NCI-H2196 (cell line): Measurements from ENCODE around the gene TP53.
"Not testable (repeated sequence)": the region's sequence is repeated elsewhere in the genome, so short reads cannot be mapped to it uniquely, and the experiment has no call there.

Experiments
- DNase-seq: peaks from one replicate; lab custom pipeline; 2025; ENCODE audit not compliant: unreplicated experiment; lab: John Stamatoyannopoulos, UW

Gene TP53

DNA sequence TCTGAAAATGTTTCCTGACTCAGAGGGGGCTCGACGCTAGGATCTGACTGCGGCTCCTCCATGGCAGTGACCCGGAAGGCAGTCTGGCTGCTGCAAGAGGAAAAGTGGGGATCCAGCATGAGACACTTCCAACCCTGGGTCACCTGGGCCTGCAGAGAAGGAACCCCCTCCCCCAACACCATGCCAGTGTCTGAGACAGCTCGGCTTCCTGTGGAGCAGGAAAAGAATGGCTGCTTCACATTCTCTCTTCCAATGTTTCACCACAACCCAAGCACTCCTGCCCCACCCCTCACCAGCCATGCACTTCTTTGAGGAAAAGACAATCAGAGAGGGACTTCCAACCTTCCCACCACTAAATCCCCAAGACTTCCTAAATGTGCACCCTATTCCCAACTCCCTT is 10.8 kb downstream of the TP53 start:
- DNase-seq: no peak

DNA sequence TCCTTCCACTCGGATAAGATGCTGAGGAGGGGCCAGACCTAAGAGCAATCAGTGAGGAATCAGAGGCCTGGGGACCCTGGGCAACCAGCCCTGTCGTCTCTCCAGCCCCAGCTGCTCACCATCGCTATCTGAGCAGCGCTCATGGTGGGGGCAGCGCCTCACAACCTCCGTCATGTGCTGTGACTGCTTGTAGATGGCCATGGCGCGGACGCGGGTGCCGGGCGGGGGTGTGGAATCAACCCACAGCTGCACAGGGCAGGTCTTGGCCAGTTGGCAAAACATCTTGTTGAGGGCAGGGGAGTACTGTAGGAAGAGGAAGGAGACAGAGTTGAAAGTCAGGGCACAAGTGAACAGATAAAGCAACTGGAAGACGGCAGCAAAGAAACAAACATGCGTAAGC is 12.4 kb downstream of the TP53 start:
- DNase-seq: no peak

DNA sequence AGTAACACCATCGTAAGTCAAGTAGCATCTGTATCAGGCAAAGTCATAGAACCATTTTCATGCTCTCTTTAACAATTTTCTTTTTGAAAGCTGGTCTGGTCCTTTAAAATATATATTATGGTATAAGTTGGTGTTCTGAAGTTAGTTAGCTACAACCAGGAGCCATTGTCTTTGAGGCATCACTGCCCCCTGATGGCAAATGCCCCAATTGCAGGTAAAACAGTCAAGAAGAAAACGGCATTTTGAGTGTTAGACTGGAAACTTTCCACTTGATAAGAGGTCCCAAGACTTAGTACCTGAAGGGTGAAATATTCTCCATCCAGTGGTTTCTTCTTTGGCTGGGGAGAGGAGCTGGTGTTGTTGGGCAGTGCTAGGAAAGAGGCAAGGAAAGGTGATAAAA is 14.1 kb downstream of the TP53 start:
- no peak for DNase-seq

DNA sequence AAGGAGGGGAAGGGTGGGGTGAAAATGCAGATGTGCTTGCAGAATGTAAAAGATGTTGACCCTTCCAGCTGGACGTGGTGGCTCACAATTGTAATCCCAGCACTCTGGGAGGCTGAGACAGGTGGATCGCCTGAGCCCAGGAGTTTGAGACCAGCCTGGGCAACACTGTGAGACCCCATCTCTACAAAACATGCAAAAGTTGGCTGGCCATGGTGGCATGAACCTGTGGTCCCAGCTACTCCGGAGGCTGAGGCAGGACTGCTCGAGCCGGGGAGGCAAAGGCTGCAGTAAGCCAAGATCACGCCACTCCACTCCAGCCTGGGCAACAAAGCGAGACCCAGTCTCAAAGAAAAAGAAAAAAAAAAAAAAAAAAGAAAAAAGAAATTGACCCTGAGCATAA is 18.8 kb downstream of the TP53 start:
- DNase-seq: no peak

DNA sequence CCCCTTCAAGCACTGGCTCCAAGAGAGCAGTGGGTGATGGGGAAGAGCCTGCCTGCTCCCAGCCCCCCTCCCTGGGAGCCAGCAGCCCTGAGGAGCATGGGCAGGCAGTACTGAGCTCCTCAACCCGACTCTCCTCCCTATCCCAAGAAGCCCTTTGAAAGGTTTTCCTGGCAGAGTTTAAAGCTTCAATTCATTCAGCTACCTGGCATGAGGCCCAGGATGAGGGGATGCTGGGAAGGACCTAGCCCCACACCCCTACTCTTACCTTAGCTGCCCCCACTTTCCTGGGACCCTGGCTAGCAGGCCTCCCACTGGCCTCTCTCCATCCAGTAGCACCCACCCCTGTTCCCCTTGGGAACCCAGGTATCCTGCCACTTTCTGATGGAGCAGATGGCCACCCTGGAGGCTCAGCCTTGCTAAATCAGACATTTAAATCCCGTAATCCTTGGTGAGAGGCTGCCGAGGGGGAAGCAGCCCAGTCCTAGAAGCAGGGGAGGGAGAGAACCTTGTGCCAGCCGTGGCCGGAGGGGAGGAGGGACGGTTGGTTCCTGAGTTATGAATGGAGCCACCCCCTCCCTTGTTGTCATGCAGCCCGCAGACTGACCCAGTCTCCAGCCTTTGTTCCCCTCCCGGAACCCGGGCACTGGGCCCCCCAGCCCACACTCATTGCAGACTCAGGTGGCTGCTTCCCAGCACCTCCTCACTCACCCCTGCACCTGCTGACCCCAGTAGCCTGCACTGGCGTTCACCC is 19.5 kb downstream of the TP53 start:
- no peak for DNase-seq

DNA sequence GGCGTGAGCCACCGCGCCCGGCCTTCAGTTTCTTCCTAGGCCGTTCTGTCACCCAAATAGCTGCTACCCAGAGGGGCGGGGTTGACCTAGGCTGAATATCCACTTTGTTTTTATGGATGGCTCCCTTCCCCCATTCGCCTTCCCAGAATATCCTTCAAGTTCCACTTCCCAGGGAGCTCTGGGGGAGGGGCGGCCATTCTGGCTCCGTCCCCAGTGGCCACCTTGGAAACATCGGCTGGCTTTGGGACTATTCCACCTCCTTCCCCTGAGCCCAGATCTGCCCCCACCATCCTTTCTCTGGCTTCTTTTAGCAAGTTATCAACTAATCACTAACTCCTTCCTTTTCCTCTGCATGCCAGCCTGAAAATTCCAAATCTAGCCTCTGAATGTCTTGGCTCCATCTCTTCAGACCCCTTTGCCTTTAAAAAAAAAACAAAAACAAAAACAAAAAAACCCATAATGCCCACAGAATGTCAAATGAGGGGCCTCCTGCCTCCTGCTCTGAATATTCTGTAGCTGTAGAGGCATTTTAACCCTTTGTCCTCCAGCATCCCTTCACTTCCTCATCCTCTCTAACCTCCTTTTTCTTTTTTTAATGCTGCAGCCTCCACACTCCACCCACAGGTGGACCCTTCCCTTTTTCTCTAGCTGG is 30.2 kb downstream of the TP53 start:
- no peak for DNase-seq

DNA sequence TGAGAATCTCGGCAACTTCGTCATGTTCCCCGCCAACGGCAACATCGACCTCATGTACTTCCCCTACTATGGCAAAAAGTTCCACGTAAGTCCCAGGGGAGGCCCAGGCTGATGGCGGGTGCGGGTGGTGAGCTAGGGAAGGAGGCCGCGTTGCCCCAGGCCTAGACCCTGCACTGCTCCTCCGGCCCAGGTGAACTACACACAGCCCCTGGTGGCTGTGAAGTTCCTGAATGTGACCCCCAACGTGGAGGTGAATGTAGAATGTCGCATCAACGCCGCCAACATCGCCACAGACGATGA is 31.8 kb downstream of the TP53 start:
- no peak for DNase-seq

DNA sequence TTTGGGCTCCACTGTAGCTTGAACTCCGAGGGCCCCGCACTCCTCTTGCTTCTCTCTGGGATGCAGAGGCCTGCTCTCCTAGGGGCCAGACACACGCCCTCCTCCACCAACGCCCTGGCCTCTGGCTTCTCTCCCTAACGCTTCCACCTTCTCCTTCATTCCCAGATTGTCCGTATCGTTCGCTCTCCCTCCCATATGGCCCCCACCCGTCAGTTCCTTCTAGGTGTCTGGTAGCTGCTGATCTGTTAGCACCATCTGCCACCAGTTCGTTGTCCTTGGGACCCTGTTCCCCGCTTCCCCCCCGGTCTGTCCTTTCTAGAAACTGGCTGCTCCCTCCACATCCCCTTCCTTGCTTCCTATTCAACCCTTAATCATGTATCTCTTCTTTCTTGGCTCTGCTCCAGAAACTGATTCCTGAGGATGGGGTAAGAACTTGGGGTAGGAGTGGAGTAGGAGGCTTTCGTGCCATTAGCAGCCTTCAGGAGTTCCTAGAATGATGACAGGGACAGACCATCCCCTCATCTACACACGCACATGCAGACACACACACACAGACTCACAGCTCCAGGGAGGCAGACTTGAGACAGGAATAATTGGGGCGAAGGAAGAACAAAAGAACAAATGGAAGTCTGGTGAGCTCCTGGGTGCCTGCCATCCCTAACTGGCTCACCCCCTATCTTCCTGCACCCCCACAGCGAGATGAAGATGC is 32.3 kb downstream of the TP53 start:
- DNase-seq: no peak

DNA sequence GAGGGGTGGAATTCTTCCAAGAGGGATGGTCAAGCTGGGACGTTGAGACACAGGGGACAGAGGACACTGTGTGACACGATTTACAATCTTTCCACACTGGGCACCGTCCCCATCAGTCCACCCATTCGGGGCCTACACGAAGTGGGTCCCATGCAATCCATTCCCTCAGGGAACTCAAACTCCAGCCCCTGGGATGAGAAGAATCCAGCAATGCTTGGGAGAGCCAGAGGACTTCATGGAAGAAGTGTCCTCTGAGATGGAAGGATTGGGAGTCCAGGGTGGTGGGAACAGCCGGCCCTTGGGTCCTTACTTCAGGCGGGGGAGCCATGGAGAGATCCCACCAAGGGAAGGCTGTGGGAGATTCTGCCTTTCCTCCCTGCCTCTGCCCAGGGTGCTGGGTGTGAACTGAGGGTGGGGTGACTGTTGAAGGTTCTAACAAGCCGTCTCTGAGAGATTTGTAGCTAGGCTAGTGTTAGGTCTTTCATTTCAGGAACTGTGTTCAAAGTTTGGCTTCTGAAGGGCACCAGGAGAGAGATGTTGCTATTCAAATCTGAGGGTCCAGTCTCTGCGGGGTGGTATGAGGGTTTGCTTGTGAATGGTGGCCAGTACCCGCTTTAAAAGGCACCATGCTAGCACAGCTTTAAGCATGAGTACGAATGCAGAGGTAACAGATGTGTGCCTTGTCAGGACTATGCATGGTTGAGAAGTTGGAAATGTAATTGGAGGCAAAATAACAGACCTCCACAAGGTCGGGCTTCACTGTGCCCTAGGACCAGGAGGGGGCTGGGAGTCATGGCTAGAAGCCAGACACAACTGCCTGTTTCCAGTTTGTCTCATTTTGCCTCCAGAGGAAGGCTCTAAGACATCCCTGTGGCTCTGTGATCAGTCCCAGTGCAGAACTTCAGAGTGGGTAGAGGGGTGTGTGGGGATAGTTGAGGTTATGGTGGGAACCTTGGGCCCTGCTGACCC is 34.6 kb downstream of the TP53 start:
- no peak for DNase-seq

DNA sequence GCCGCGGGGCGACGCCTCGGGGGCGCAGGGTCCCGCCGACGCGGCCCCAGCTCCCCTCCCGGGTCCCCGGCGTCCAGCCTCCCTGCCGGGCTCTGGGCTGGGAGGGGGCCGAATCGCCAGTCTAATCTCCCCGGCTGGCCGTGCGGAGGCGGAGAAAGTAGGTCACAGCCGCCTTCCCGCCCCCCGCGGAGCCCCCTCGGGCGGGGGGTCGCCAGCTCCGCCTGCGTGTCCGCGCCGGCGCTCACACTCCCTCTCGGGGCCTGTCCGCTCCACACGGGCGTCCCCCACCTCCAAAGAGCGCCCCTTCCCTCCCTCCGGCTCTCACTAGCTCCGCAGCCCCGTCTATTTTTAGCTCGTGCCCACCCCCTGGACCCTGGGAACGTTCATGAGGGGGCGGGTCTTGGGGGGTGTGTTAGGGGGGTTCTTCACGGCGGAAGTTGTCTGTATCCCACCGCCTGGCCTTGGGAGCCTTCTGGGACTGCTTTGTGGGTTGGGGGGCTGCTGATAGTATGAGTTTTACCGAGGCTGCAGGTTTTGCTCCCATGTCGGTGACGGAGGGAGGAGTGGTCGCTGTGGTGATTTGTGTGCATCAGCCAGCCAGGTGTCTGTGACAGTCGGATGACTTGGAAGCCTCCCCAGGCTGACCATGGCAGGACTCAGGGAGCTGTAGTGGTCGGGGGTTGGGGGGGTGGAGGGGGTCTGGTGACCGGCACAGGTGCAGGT is 35.5 kb downstream of the TP53 start:
- no peak for DNase-seq

DNA sequence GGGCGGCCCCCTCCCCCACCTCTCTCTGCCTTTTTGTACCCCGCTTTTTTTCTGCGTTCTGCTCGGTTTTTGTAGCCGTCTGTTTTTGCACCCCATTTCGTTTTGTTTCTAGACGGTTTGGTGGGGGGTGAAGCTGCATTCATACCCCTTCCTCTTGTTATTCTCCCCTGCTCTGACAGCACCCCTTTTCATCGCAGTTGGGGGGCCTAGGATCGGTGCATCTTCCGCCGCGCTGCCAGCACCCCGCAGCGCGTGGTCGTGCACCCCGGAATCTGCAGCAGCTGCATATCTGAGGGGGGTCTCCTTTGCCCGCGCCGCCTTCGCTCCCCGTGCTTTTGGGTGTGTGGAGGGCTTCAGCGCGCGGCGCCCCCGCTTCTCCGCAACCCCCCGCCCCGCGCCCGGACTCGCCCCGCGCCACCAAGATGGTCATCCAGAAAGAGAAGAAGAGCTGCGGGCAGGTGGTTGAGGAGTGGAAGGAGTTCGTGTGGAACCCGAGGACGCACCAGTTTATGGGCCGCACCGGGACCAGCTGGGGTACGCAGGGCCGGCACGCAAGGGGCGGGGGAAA is 36.1 kb downstream of the TP53 start:
- DNase-seq: no peak

DNA sequence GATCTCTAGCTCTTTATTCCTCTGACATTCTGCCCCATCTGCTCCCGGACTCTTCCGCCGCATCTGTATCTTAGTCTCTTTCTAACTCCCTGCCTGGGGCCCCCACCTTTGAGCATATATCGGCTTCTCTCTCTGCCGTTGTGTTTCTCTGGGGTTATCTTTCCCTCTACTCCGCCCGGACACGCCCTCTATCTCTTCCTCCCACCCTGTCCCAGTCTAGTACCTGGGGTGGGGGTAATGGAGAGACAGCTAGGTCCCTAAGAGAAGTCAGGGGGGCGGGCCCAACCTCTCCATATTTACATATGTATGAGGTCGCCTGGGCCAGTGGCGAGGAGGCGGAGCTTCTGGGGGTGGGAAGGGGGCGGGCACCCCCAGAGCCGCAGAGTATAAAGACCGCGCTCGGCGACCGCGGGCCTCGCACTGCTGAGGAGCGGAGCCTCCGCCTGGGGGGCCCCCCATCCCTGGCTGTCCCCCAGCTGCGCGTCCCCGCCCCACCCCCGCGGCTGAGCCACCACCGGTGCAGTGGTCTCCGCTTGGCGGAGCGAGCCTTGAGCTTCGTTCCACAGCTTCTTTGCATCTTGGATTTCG is 36.7 kb downstream of the TP53 start, which contains the start of gene ATP1B2:
Gene ATP1B2, plus strand, starts transcription at position 418 of the 588 bp plus-strand sequence. CDS start 593 bp downstream, outside the sequence.
- peak; percentile 60 for DNase-seq

DNA sequence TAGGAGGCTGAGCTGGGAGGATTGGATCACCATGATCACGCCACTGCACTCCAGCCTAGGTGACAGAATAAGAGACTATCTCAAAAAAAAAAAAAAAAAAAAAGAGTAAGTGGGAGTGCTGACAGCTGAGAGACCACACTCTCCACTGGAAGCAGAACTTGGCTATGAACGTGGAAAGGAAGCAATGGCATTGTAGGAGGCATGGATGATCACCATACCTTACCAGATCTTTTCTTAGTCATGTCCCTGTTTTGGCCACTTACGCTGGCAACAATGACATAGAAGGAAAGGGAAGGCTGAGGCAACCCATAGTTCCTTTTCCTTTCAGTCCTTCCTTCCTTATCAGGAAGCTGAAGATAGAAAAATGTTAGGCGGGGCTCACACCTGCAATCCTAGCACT is 40.3 kb downstream of the TP53 start:
- DNase-seq: no peak

DNA sequence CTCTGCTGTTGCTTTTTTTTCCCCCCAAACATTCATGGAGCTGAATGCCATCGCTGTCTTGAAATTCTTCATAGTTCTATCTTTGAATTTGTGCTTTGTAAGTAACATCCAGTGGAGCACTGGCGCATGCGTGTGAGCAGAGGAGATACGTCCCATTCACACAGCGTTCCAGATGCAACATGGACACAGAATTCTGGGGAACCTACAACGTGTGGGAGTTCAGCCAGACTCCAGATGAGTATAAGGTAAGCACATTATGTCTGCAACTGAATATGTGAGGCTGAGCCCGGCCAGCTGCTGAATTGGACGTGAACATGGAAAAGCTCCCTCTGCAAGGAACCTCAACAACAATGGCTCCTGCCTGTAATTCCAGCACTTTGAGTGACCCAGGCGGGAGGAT is 40.8 kb downstream of the TP53 start:
- DNase-seq: no peak

DNA sequence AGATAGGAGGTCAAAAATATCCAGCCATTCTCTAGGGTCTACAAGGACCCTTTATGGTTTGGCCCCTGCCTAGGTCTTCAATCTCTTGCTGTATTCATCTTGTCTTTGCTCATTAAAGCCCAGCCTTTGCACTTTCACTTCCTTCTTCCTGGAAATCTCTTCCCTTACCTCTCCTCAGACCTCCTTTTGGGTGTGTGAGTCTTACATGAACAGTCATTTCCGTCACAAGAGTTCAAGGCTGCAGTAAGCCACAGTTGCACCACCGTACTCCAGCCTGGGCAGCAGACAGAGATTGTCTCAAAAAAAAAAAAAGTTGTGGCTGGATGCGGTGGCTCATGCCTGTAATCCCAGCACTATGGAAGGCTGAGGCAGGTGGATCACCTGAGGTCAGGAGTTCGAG is 42.5 kb downstream of the TP53 start:
- no peak for DNase-seq

DNA sequence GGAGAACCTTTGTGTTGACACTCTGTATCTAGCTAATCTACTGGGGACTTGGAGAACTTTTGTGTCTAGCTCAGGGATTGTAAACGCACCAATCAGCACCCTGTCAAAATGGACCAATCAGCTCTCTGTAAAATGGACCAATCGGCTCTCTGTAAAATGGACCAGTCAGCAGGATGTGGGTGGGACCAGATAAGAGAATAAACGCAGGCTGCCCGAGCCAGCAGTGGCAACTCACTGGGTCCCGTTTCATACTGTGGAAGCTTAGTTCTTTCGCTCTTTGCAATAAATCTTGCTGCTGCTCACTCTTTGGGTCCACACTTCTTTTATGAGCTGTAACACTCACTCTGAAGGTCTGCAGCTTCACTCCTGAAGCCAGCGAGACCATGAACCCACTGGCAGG is 45.7 kb downstream of the TP53 start:
- DNase-seq: not testable (repeated sequence)

DNA sequence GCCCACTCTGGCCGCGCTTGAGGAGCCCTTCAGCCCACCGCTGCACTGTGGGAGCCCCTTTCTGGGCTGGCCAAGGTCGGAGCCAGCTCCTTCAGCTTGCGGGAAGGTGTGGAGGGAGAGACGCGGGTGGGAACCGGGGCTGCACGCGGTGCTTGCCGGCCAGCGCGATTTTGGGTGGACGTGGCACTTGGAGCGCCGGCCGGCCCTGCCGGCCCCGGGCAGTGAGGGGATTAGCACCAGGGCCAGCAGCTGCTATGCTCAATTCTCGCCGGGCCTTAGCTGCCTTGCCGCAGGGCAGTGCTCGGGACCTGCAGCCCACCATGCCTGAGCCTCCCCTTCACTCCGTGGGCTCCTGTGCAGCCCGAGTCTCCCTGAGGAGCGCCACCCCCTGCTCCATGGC is 46.5 kb downstream of the TP53 start:
- DNase-seq: no peak

DNA sequence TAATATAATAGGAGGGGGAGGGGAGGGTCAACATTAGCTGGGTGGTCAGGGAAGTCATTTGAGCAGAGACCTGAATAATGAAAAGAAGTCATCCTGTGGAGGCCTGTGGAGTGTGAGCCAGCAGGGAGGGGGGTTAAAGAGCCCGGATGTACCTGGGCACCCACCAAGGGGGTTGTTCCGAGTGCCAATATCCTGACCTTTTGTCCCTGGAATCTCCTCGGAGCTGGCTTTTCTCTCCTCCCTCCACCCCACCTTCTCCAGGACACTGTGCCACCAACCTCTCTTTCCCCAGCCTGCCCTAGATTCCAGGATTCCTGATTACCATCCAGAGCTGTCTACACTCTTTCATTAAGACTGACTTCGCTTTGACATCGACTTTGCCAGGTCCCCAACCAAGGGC is 51.1 kb downstream of the TP53 start:
- DNase-seq: no peak

DNA sequence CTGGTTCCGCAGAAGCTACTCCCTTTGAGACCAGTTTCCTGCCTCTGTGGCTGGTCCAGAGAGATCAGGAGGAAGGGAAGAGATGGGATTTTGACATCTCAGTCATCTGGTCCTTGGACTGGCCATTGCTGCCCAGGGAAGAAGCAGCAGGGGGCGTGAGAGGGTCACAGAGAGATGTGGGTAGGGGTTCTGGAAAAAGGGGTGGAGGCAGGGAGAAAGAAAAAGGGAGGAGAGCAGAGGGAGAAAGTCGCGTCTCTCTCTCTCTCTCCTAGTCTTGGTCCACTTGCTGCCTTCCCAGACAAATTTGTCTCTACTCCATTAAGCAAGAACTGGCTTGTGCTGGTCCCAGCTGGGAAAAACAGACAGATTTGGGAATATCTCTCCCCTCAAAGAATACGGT is 52.9 kb downstream of the TP53 start:
- DNase-seq: no peak

DNA sequence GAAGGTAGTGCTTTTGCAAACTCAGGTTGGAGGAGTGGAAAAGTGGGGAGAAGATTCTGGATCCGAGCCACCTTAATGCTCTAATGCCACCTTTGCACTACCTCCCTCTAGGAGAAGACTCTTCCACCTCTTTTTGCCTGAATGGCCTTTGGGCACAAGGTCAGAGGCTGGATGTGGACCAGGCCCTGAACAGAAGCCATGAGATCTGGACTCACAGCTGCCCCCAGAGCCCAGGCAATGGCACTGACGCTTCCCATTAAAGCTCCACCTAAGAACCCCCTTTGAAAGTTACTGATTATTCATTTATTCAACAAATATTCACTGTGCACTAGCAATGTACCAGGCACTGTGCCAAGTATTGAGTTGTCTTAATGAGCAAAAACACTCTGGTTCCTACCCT is 54.2 kb downstream of the TP53 start:
- DNase-seq: no peak
